HG03469 (cell line): Measurements from ENCODE around the gene BPIFB6.

Experiments used
- ATAC-seq: cut with Tn5 transposase; IDR thresholded peaks from one replicate; pipeline ENCODE4 v1.9.1; 2021; ENCODE audit warnings: mild to moderate bottlenecking, moderate library complexity, moderate number of reproducible peaks; ENCODE audit not compliant: unreplicated experiment

BPIFB6 gene

GRCh38 chr20:33082546-33082945, 51.1 kb downstream of the BPIFB6 start:
- no peak for ATAC-seq

DNA sequence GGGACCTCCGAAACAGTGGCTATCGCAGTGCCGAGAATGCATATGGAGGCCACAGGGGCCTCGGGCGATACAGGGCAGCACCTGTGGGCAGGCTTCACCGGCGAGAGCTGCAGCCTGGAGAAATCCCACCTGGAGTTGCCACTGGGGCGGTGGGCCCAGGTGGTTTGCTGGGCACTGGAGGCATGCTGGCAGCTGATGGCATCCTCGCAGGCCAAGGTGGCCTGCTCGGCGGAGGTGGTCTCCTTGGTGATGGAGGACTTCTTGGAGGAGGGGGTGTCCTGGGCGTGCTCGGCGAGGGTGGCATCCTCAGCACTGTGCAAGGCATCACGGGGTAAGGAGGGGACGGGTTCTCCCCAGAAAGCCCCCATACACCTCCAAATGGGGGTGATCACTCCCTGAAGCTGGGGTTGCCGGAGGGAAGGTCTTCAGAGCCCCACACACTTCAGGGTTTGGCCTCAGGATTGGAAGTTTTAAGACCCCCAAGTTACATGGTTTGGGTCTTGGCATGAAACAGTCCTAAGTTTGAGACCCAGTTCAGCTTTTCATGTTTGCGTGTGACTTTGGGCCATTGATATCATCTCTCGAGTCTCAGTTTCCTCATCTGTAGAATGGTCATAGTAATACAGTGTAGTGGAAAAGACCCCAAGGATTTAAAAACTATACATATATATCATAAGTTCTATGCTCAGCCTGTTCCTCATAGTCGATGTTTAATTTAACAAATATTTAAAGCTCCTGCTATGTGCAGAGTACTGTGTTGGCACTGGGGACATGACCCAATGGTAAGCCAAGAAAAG, 52.3 kb downstream of the BPIFB6 start:
- ATAC-seq = no peak

DNA sequence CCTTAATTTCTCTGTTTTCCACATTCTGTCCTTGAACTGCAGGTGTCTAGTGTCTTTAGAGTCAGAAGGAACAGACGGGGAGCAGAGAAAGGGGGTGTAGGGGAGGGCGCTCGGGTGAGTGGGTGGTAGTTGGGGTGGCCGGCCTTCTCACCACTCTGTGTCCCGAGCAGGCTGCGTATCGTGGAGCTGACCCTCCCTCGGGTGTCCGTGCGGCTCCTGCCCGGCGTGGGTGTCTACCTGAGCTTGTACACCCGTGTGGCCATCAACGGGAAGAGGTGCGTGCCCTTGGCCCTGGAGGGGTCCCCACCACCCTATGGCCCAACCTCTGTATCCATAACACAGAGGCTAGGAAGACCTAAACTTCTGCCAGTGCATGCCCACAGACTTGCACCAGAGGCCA, 53.3 kb downstream of the BPIFB6 start:
- no peak for ATAC-seq

- ATAC-seq = no peak
These were observed 54.7 kb downstream of the BPIFB6 start for GRCh38 chr20:33086052-33086722.

- no peak for ATAC-seq
These were observed 59.7 kb downstream of the BPIFB6 start for GRCh38 chr20:33091147-33091546.

GRCh38 chr20:33091693-33092092, 60.2 kb downstream of the BPIFB6 start:
- no peak for ATAC-seq

- no peak for ATAC-seq
These were observed 60.9 kb downstream of the BPIFB6 start for GRCh38 chr20:33092361-33092760.

GRCh38 chr20:33093074-33093473, 61.6 kb downstream of the BPIFB6 start:
- ATAC-seq = no peak

GRCh38 chr20:33093582-33093981, 62.1 kb downstream of the BPIFB6 start:
- no peak for ATAC-seq
